K562 (cell line): ENCODE measurements around the gene NFATC3. TPM values are rescaled to one million over a fixed set of nuclear protein-coding genes. Genes with fewer than 3 reads are reported as not detected.

Source experiments
- ATAC-seq: fragments of 200-7000 bp; cut with Tn5 transposase; 3 replicates; pipeline ENCODE4 v1.9.1; 2020; ENCODE audit warnings: moderate library complexity
- BruUV-seq: library from RNA; stranded (reverse); fragments of 400-500 nt; replicated peaks from 2 replicates; lab custom pipeline; 2021; lab: Mats Ljungman, UMichigan
- CTCF ChIA-PET: fragments of 300-600 bp; formaldehyde crosslinking; extraction: SDS; loops from one replicate; lab custom pipeline; 2021; ENCODE audit warnings: low intra/inter-chr PET ratio; lab: Yijun Ruan, JAX
- POLR2A ChIA-PET: fragments of 300-600, 350-650 bp; sonication (Branson Sonifier 250); formaldehyde crosslinking; extraction: SDS; loops from one replicate; lab custom pipeline; 2021; ENCODE audit warnings: antibody characterized with exemption, inconsistent platforms; lab: Yijun Ruan, JAX
- DNase-seq, 4 experiments: peaks; one replicate each; pipeline versions ENCODE4 v3.0.0 to v3.0.0-alpha.2; 2011 to 2018; ENCODE audit warnings: low spot score in 3 of 4, mixed read lengths in 3 of 4; ENCODE audit errors: extremely low read depth in 1 of 4
- FAIRE-seq: peaks from 2 replicates; lab custom pipeline; 2011; peaks lifted over from hg19 to GRCh38; lab: Jason Lieb, UNC
- H2AFZ ChIP-seq: 2 replicates; pipeline ENCODE4 v1.6.0; 2011; ENCODE audit warnings: low read depth, low read length, control low read depth, inconsistent platforms
- H3K27ac ChIP-seq: fragments of 200-600 bp; 3 replicates; pipeline ENCODE4 v1.8.0; 2011; ENCODE audit warnings: low read depth, mild to moderate bottlenecking, control low read depth, inconsistent platforms, low read length, moderate library complexity, mixed read lengths; ENCODE audit errors: extremely low read depth
- H3K27me3 ChIP-seq, 2 experiments: fragments of 300-600 bp in 1 of 2; 2 replicates in 1 of 2; 3 replicates in 1 of 2; pipeline versions ENCODE4 v1.6.0 to v1.8.0; 2011; ENCODE audit warnings: inconsistent platforms in 2 of 2, low read length in 2 of 2, mild to moderate bottlenecking in 1 of 2, mixed read lengths in 1 of 2, moderate library complexity in 1 of 2; ENCODE audit not compliant: control insufficient read depth in 2 of 2, insufficient read depth in 2 of 2
- H3K36me3 ChIP-seq: fragments of 300-600 bp; 3 replicates; pipeline ENCODE4 v1.8.0; 2011; ENCODE audit warnings: mild to moderate bottlenecking, low read length, inconsistent platforms; ENCODE audit not compliant: control insufficient read depth, insufficient read depth
- H3K4me1 ChIP-seq, 2 experiments: fragments of 200-600 bp in 1 of 2; replicated peaks in 1 of 2; 2 replicates in 1 of 2; 3 replicates in 1 of 2; pipeline versions ENCODE4 v1.5.1 to v1.8.0; 2011; ENCODE audit warnings: inconsistent platforms in 2 of 2, low read length in 2 of 2, mild to moderate bottlenecking in 1 of 2, mixed read lengths in 1 of 2, moderate library complexity in 1 of 2; ENCODE audit not compliant: control insufficient read depth in 2 of 2, insufficient read depth in 2 of 2
- H3K4me2 ChIP-seq: 2 replicates; pipeline ENCODE4 v1.6.1; 2011; ENCODE audit warnings: low read length, control low read depth, inconsistent platforms, mixed read lengths; ENCODE audit not compliant: insufficient read depth
- H3K4me3 ChIP-seq: fragments of 200-600 bp; sonication (generic), shearing (Covaris generic); 2 replicates; pipeline ENCODE4 v1.5.1; 2016; ENCODE audit warnings: control low read depth, inconsistent platforms
- H3K79me2 ChIP-seq: fragments of 200-600 bp; 3 replicates; pipeline ENCODE4 v1.8.0; 2011; ENCODE audit warnings: low read length, inconsistent platforms; ENCODE audit not compliant: control insufficient read depth, insufficient read depth
- H3K9ac ChIP-seq, 2 experiments: 2 replicates each; pipeline versions ENCODE4 v1.6.0 to v1.6.1; 2011; ENCODE audit warnings: low read depth in 2 of 2, low read length in 2 of 2, control low read depth in 1 of 2, inconsistent platforms in 1 of 2, mild to moderate bottlenecking in 1 of 2, mixed read lengths in 1 of 2; ENCODE audit not compliant: insufficient read depth in 1 of 2
- H3K9me1 ChIP-seq: one replicate; pipeline ENCODE4 v1.6.0; 2011; ENCODE audit warnings: inconsistent platforms, mild to moderate bottlenecking, low read length, moderate library complexity; ENCODE audit not compliant: control insufficient read depth, insufficient read depth
- H3K9me3 ChIP-seq: replicated peaks from 2 replicates; pipeline ENCODE4 v1.5.1; 2011; ENCODE audit warnings: low read depth, low read length, inconsistent platforms; ENCODE audit not compliant: control insufficient read depth, insufficient read depth
- H4K20me1 ChIP-seq: replicated peaks from 2 replicates; pipeline ENCODE4 v1.6.1; 2011; ENCODE audit warnings: low read length, inconsistent platforms, mixed read lengths; ENCODE audit not compliant: control insufficient read depth, insufficient read depth
- ADNP ChIP-seq: fragments of 200-800 bp; sonication (Bioruptor generic); IDR thresholded peaks from 2 replicates; pipeline ENCODE4 v1.6.1; 2016; ENCODE audit warnings: missing genetic modification characterization, missing compliant biosample characterization
- FIP1L1 ChIP-seq: fragments of 200-400 bp; formaldehyde crosslinking; IDR thresholded peaks from 2 replicates; pipeline ENCODE4 v1.6.1; 2018; ENCODE audit warnings: mild to moderate bottlenecking, low read depth, low read length; ENCODE audit not compliant: poor library complexity, severe bottlenecking
- RFX5 ChIP-seq: IDR thresholded peaks from 2 replicates; pipeline ENCODE4 v1.6.1; 2011; ENCODE audit warnings: low read depth, mild to moderate bottlenecking, improper control_type of control experiment, low read length
- VEZF1 ChIP-seq: fragments of 200-800 bp; sonication (Bioruptor generic); IDR thresholded peaks from 2 replicates; pipeline ENCODE4 v1.6.1; 2017; ENCODE audit warnings: missing genetic modification characterization, missing compliant biosample characterization
- ZNF184 ChIP-seq: sonication (generic); formaldehyde crosslinking; IDR thresholded peaks from 2 replicates; pipeline ENCODE4 v1.5.0; 2020; ENCODE audit warnings: missing genetic modification reagents
- ZNF436 ChIP-seq: fragments of 250-450, 450-650 bp; sonication (Bioruptor Pico); formaldehyde crosslinking; IDR thresholded peaks from 2 replicates; pipeline ENCODE4 v1.7.0; 2020; ENCODE audit warnings: mild to moderate bottlenecking
- WGBS: fragments of 100-300 bp; shearing (Covaris generic); methylation state at CpG from one replicate; pipeline ENCODE4 v1.1.6; 2016; ENCODE audit warnings: low coverage, mixed read lengths; ENCODE audit not compliant: insufficient coverage; ENCODE audit errors: missing lambda C conversion rate; 5-methylcytosine and 5-hydroxymethylcytosine counted together
- in situ Hi-C: fragments of 300-500 bp; cut with MboI; formaldehyde crosslinking; loops from 4 replicates; pipeline ENCODE4 v1.15.0; 2018; ENCODE audit warnings: inconsistent platforms, mixed read lengths
- intact Hi-C: fragments of 100-400 bp; cut with micrococcal nuclease; formaldehyde crosslinking; loops from 2 replicates; pipeline ENCODE4 v1.14.2; 2022
- polyA plus RNA-seq, 8 experiments: library from polyadenylated mRNA; depleted of rRNA in 4 of 8; stranded (reverse) in 5 of 8; unstranded in 3 of 8; fragments of >200 nt; fragmentation: Nextera tagmentation in 2 of 8; fragmentation: Illumina TruSeq in 1 of 8; extraction: Ambion mirVana in 2 of 8; extraction: Trizol in 1 of 8; gene quantifications; 2 replicates each; pipeline versions ENCODE4 v1.2.1 to v1.2.3, GENCODE V29; 2011 to 2014; ENCODE audit warnings: inconsistent platforms in 1 of 8, missing spikeins in 1 of 8
- total RNA-seq, 7 experiments: library from RNA; depleted of rRNA in 6 of 7; stranded (reverse); fragments of >200 nt in 6 of 7; fragmentation: Illumina TruSeq in 2 of 7; extraction: Trizol in 2 of 7; gene quantifications; 2 replicates each; pipeline versions ENCODE4 v1.2.1 to v1.2.3, GENCODE V29; 2011 to 2021; ENCODE audit warnings: low replicate concordance in 1 of 7

The NFATC3 gene
- total and polyA plus RNA-seq, 9 of the 15 experiments (the other 6 are each of a cell fraction or from before 2014, with no cell fraction given), result 15.7 to 98.4 (median 59.4) TPM

- no TSS peak for BruUV-seq
- no peak overlapping the region for H3K4me3 ChIP-seq
- FAIRE-seq, result no peak
- H3K79me2 ChIP-seq, result no peaks in the 10 kb centered on the region
- 58% methylated on average over 4 of the region's 5 CpGs for WGBS
- no peak for TF ChIP-seq FIP1L1
- no peak for TF ChIP-seq ZNF184 (CRISPR knock-in tag)
- TF ChIP-seq RFX5, result no peak
- TF ChIP-seq VEZF1, result no peak
- TF ChIP-seq ZNF436 (CRISPR knock-in tag), result no peak
- no peak for TF ChIP-seq ADNP (tag)
- TF ChIP-seq, all 486 proteins: peak for 0
- H2AFZ ChIP-seq, result no peak overlapping the region
- peaks cover 7 to 8% of the 10 kb centered on the region in 2 experiments; a peak in 4 of 5 replicates for H3K4me1 ChIP-seq
- in situ Hi-C loops (no loop called here), intact Hi-C loops (no loop called here)
- no peak for DNase-seq
- H3K27ac ChIP-seq, result no peak overlapping the region
- no peak for ATAC-seq
- H3K36me3 ChIP-seq, result peaks cover 7% of the 10 kb centered on the region; the same call in 1 of the 3 replicates
- no peaks in the 10 kb centered on the region for H3K9me3 ChIP-seq
- H3K9ac ChIP-seq, result no peak overlapping the region
- H3K9me1 ChIP-seq, result peaks cover 4% of the 10 kb centered on the region
- POLR2A ChIA-PET, result interaction anchor here (0.6 to 1.3 kb wide), 3 partner anchors 12 to 87 kb away, joined by 3 to 5 read pairs (median 4); partner anchors contain the start of gene SLC7A6
- no peak overlapping the region for H3K4me2 ChIP-seq
- H3K27me3 ChIP-seq, result no peaks in the 10 kb centered on the region
- H4K20me1 ChIP-seq, result no peaks in the 10 kb centered on the region; the same call in 1 of the 2 replicates
- CTCF ChIA-PET, result no interaction called here
Observed at GRCh38 chr16:68251832-68252231, 166.7 kb downstream of the NFATC3 start.
